Hippocampal formation (tissue), 2 donors: Measurements from ENCODE around the gene TJAP1.
"Not testable (repeated sequence)": the region's sequence is repeated elsewhere in the genome, so short reads cannot be mapped to it uniquely, and the experiment has no call there.

ENCODE experiments used
- DNase-seq, 2 donors: peaks; one replicate each; lab custom pipeline; 2025; lab: John Stamatoyannopoulos, UW

Gene TJAP1

DNA sequence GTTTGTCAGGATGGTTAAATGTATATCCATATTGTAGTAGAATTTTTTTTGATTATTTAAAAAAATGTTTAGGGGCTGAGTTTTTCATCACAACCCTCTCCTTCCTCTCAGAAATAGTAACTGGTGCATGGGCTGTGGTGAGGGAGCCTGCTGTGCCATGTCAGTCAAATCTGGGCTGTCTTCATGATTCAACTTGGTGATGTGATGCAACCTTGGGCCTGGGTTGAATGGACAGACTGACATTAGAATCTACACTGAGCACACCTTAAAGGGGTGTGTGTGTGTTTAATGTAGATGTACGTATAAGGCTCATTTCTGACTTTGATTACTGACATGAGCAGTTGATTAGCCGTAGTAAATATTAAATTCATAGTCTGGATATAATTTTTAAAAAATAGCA is 3.7 kb downstream of the TJAP1 start:
- DNase-seq: no peak

DNA sequence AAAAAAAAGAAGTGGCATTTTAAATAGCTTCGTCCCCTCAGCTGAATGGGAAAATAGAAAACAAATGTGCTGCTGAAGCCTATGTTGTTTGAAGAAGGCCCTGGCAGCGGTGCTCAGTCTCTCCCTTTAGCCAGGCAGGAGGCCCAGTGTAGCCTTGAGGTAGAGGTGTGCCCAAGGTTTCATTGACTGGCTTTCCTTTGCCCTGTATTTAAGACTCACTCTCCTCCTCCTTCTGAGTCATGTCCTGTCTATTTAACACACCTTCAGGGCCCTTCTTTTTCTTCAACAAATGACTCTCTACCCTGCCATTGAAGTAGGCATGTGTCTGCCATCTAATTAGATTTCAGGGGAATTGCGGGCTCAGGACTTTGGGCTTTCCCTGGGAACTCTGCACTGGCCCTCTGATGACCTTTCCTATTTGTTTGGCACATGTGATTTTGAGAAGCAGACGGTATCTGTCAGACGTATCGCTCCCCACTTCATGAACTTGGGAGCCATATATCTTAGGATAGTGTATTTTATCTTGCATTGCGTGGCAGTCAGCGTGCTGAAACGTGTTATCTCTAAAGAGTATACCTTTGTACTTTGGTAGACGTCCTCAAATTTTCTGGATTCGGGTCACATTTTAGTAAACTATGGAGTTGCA is 4.3 kb downstream of the TJAP1 start:
- no peak for DNase-seq

- no peak for DNase-seq
Measured at GRCh38 chr6:43488667-43489276, 11.4 kb downstream of the TJAP1 start.

- peak; percentile 92 to 98 for DNase-seq
Measured at GRCh38 chr6:43489277-43490072, 12.1 kb downstream of the TJAP1 start.

GRCh38 chr6:43490523-43490939 is 13.2 kb downstream of the TJAP1 start:
- DNase-seq: no peak

- DNase-seq: peak; percentile 77 to 88
Measured at GRCh38 chr6:43491750-43492661, 14.6 kb downstream of the TJAP1 start.

DNA sequence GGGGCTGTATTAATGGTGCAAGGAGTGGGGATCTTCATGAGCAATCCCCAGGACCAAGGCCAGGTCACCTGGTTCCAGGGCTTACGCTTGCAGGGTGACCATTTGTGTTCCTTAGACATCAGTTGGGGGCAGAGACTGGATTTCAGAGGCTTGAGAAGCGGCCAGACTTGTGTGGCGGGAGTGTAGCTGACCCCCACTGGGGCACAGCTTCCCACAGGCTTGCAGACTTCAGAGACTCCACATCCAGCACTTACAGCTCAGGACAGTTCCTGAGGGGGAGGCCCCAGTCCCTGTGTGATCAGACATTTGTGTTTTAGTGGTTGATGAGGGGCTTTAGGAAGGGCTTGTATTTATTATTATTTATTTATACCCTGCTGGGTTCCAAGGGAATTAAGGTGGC is 15.3 kb downstream of the TJAP1 start:
- DNase-seq: peak in 1 of 2 donors; percentile 30

DNA sequence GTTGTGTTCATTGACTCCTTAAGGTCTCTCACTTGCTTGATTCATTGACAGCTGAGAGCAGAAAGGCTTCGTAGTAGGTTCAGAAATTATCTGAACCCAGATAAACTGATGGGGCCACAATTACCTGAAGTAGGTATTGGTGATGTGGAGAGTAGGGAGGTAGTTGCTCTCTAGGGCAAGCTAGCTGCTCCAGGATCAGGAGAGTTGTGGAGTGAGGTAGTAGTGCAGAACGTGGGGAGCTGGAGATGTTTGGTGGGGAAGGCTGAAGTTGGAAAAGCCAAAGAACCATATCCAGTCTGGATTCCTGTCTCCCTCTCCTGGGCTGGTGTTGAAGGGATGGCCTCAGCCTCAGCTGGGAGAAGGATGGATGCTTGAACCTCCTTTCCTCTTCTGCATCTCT is 15.9 kb downstream of the TJAP1 start:
- DNase-seq: no peak

DNA sequence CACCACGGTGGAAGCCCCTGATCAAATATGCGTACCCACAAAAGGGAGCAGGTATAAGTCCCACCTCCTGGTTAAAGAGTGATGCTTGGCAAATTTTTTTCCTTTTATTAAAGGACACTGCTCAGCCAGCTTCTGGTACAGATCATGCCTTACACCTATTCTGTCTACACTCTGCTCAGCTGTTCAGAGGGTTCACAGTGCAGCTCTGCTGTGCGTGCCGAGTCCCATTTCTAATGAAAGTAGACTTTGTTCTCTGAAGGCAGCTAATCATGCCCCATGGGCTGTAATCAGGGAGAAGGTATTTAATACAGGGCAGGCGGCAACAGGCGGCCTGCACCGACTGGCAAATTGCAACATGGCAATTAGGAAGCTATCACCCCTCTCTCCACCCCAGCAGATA is 16.5 kb downstream of the TJAP1 start:
- DNase-seq: no peak

GRCh38 chr6:43494321-43494720 is 17.0 kb downstream of the TJAP1 start:
- DNase-seq: no peak

DNA sequence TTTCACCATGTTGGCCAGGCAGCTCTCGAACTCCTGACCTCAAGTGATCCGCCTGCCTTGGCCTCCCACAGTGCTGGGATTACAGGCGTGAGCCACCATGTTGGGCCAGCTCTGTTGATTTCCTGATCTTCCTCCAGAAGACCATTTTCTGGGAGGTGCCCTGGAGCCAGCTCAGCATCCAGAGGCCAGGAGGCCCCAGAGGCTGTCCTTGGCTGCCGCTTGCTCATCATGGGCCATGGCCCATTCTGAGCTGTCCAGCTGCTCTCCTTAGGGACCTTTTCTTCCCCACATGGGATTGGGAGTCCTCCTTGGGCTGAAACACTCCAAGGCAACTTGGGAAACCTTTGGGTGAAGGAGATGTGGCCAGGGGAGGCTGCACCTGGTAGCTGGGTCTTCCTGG is 17.4 kb downstream of the TJAP1 start:
- DNase-seq: no peak

DNA sequence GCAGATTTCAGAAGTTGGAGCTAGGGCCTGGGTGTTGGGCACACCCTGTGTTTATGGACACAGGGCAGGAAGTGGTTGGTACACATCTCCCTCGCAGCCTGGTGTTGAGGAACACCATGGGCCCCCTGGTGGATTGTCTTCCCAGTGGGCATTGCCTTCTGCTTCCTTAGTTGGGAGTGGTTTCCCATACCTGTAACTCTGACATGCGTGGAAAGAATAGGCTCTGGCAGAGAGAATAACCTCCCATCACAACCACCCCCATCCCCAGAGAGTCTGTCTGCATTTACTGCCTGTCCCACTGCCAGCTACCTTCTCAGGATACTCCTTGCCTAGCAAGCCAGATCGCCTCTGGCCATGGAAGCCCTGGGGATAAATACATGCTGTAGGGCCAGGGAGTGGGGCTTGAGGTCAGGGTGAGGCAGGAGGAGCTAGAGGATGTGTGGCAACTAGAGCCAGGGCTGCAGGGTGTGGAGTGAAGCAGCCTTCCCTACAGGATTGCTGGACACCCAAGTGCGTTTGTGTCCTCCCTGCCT is 18.1 kb downstream of the TJAP1 start:
- DNase-seq: no peak

GRCh38 chr6:43496370-43497128 is 19.2 kb downstream of the TJAP1 start:
- peak; percentile 15 to 20 for DNase-seq

DNA sequence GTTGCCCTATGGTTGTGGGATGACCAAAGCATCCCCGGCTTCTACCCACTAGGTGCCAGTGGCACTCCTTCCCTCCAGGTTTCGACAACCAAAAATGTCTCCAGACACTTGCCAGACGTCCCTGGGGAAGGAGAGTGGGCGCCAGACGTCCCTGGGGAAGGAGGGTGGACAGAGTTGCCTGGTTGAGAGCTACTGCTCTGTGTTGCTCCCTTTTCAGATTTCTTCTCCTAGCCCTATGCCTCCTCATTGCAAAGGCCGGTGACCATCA is 19.7 kb downstream of the TJAP1 start:
- DNase-seq: no peak

- no peak for DNase-seq
Measured at GRCh38 chr6:43497689-43498088, 20.3 kb downstream of the TJAP1 start.

- not testable (repeated sequence) for DNase-seq
Measured at GRCh38 chr6:43498291-43498690, 20.9 kb downstream of the TJAP1 start.

GRCh38 chr6:43499028-43499815 is 21.9 kb downstream of the TJAP1 start:
- no peak for DNase-seq

GRCh38 chr6:43500921-43501320 is 23.6 kb downstream of the TJAP1 start:
- no peak for DNase-seq

- DNase-seq: peak in 1 of 2 donors; percentile 26
Measured at GRCh38 chr6:43502666-43503065, 25.3 kb downstream of the TJAP1 start.

DNA sequence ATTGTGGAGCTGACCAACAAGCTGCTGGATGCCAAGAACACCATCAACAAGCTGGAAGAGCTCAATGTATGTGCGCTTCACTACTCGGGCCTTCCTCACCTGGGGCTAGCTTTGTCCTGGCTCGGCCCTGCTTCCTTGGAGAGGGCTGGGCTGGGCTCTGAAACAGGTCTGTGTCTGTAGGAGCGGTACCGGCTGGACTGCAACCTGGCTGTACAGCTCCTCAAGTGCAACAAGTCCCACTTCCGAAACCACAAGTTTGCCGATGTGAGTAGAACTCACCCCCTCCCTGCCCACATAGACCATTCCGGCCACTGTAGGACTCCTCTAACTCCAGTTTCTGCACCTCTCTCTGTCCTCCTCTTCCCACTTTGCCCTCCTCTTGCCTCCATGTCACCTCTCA is 26.1 kb downstream of the TJAP1 start:
- no peak for DNase-seq
